A549 (cell line): ENCODE data around the gene PRSS21.

ENCODE experiments used
- CHD2 ChIP-seq: fragments of 150-350 bp; IDR thresholded peaks from 2 replicates; pipeline ENCODE4 v1.6.1; 2014; ENCODE audit warnings: low read length; ENCODE audit not compliant: partially characterized antibody
- CTCF ChIP-seq: fragments of >200 bp; sonication (Bioruptor Twin); formaldehyde crosslinking; IDR thresholded peaks from 3 replicates; pipeline ENCODE4 v1.5.1; 2016
- POLR2A ChIP-seq: IDR thresholded peaks from 2 replicates; pipeline ENCODE4 v1.6.1; 2012; ENCODE audit warnings: mild to moderate bottlenecking, low read length
- RAD21 ChIP-seq, 2 experiments: fragments of >200 bp in 1 of 2; sonication (Bioruptor Twin) in 1 of 2; formaldehyde crosslinking in 1 of 2; IDR thresholded peaks in 1 of 2; conservative IDR thresholded peaks in 1 of 2; 2 replicates in 1 of 2; 3 replicates in 1 of 2; pipeline ENCODE4 v1.6.1; 2012 to 2018; ENCODE audit warnings: inconsistent platforms in 1 of 2
- TF ChIP-seq, protein P1 (sequence below): fragments of 200-600 bp; sonication (generic); IDR thresholded peaks from 2 replicates; pipeline ENCODE4 v1.6.1; 2016; ENCODE audit warnings: antibody characterized with exemption, mild to moderate bottlenecking, moderate library complexity
- TF ChIP-seq, protein P2 (sequence below): fragments of 150-350 bp; IDR thresholded peaks from 2 replicates; pipeline ENCODE4 v1.6.1; 2014; ENCODE audit warnings: low read depth, mild to moderate bottlenecking, low read length

DNA sequence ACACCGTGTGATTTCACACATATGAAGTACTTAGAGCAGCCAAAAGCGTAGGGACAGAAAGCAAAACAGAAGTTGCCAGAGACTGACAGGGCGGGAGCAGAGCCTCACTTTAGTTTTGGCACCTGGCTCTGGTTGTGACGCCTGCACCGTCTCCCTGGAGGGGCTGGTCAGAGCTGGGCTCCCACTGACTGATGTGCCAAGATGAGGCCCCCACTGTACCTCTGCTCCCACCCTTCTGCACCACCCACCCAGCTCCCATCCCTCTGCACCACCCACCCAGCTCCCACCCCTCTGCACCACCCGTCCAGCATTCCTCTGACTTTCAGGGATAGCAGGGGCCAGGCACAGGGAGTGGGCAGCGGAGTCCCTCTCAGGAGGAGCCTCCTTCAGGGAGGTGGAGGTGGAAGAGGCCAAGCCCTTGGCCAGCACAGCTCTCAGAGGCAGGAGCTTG, 3.2 kb upstream of the PRSS21 start:
- TF ChIP-seq, protein P1, sequence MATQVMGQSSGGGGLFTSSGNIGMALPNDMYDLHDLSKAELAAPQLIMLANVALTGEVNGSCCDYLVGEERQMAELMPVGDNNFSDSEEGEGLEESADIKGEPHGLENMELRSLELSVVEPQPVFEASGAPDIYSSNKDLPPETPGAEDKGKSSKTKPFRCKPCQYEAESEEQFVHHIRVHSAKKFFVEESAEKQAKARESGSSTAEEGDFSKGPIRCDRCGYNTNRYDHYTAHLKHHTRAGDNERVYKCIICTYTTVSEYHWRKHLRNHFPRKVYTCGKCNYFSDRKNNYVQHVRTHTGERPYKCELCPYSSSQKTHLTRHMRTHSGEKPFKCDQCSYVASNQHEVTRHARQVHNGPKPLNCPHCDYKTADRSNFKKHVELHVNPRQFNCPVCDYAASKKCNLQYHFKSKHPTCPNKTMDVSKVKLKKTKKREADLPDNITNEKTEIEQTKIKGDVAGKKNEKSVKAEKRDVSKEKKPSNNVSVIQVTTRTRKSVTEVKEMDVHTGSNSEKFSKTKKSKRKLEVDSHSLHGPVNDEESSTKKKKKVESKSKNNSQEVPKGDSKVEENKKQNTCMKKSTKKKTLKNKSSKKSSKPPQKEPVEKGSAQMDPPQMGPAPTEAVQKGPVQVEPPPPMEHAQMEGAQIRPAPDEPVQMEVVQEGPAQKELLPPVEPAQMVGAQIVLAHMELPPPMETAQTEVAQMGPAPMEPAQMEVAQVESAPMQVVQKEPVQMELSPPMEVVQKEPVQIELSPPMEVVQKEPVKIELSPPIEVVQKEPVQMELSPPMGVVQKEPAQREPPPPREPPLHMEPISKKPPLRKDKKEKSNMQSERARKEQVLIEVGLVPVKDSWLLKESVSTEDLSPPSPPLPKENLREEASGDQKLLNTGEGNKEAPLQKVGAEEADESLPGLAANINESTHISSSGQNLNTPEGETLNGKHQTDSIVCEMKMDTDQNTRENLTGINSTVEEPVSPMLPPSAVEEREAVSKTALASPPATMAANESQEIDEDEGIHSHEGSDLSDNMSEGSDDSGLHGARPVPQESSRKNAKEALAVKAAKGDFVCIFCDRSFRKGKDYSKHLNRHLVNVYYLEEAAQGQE = no peak
- no peak for TF ChIP-seq POLR2A
- TF ChIP-seq RAD21 (conservative IDR thresholded peaks at IDR 0.05 in 1 of 2, IDR thresholded peaks at IDR 0.05 in 1 of 2) = no peak
- TF ChIP-seq CTCF = no peak
- TF ChIP-seq, protein P2, sequence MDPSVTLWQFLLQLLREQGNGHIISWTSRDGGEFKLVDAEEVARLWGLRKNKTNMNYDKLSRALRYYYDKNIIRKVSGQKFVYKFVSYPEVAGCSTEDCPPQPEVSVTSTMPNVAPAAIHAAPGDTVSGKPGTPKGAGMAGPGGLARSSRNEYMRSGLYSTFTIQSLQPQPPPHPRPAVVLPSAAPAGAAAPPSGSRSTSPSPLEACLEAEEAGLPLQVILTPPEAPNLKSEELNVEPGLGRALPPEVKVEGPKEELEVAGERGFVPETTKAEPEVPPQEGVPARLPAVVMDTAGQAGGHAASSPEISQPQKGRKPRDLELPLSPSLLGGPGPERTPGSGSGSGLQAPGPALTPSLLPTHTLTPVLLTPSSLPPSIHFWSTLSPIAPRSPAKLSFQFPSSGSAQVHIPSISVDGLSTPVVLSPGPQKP = no peak
- no peak for TF ChIP-seq CHD2
